A673 (cell line): ENCODE measurements around the gene KIF22.

Source experiments
- CTCF ChIP-seq: fragments of 300-800, 200-600 bp; sonication (generic); conservative IDR thresholded peaks from 2 replicates; pipeline ENCODE4 v1.5.1; 2017; ENCODE audit warnings: low read depth, mild to moderate bottlenecking, antibody characterized with exemption, low read length, moderate library complexity, mixed read lengths
- EZH2 ChIP-seq: fragments of 200-600 bp; sonication (generic); IDR thresholded peaks from 2 replicates; pipeline ENCODE4 v1.6.1; 2017; ENCODE audit warnings: borderline replicate concordance, low read depth, mild to moderate bottlenecking, mixed read lengths, antibody characterized with exemption, low read length; ENCODE audit not compliant: poor library complexity, severe bottlenecking

GRCh38 chr16:29757950-29758466 lies 32.5 kb upstream of the KIF22 start:
- no peak for TF ChIP-seq CTCF
- TF ChIP-seq EZH2, result no peak
